ENCODE data around the gene RBMS3. TPM values are rescaled to one million over a fixed set of nuclear protein-coding genes. Genes with fewer than 3 reads are reported as not detected.

The RBMS3 gene
- total and polyA plus RNA-seq, 2 donors (not counting 1 experiment from before 2014, with no cell fraction given), result 26.9 to 68.4 TPM

DNA sequence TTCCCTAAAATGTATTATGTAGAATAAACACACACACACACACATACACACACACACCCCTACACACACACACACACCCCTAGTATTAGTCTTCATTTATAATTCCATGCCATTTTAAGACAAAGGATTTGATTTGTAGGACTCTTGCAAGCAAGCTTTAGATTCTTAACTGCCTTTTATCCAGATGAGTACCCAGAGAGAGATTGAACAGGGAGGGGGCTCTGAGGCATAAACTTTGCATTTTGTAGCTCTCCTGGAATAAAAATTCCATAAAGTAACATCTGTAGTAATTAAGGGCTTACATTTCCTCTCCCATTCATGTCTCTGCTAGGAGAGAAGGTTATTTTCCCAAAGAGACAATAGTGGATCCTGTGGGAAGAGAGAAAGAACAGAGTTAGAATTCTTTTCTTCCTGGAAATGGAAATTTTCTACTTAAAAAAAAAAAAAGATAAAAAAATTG lies 479.4 kb downstream of the RBMS3 start:
- no peak overlapping the region for H3K9ac ChIP-seq (ENCODE audit: insufficient read depth, low read length)
- TF ChIP-seq EZH2 (IDR thresholded peaks at IDR 0.05; ENCODE audit: low read length, missing control alignments), result no peak
- TF ChIP-seq, protein P1, sequence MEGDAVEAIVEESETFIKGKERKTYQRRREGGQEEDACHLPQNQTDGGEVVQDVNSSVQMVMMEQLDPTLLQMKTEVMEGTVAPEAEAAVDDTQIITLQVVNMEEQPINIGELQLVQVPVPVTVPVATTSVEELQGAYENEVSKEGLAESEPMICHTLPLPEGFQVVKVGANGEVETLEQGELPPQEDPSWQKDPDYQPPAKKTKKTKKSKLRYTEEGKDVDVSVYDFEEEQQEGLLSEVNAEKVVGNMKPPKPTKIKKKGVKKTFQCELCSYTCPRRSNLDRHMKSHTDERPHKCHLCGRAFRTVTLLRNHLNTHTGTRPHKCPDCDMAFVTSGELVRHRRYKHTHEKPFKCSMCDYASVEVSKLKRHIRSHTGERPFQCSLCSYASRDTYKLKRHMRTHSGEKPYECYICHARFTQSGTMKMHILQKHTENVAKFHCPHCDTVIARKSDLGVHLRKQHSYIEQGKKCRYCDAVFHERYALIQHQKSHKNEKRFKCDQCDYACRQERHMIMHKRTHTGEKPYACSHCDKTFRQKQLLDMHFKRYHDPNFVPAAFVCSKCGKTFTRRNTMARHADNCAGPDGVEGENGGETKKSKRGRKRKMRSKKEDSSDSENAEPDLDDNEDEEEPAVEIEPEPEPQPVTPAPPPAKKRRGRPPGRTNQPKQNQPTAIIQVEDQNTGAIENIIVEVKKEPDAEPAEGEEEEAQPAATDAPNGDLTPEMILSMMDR (conservative IDR thresholded peaks at IDR 0.05 in 1 of 2, IDR thresholded peaks at IDR 0.05 in 1 of 2; ENCODE audit: low read depth in 1 of 2, low read length in 2 of 2), result no peak
- no peak overlapping the region for H3K4me3 ChIP-seq (replicated peaks in 1 of 4; ENCODE audit: control extremely low read depth in 1 of 4, insufficient read depth in 1 of 4, low read depth in 3 of 4, low read length in 4 of 4)
- DNase-seq (ENCODE audit: low read depth in 2 of 2), result no peak
- no peak overlapping the region for H2AFZ ChIP-seq (ENCODE audit: low read length)
- no peak overlapping the region for H3K4me2 ChIP-seq (ENCODE audit: extremely low read depth, insufficient read depth, low read length)
- peaks cover 24% of the 10 kb centered on the region for H3K4me1 ChIP-seq (ENCODE audit: control insufficient read depth, extremely low read depth, insufficient read depth, low read length)
- no peaks in the 10 kb centered on the region for H3K27me3 ChIP-seq (ENCODE audit: control insufficient read depth, insufficient read depth, low read length)
- no peak overlapping the region for H3K27ac ChIP-seq (ENCODE audit: insufficient read depth, low read length)
- H3K9me3 ChIP-seq (ENCODE audit: control insufficient read depth, insufficient read depth, low read depth, low read length), result no peaks in the 10 kb centered on the region
- no peaks in the 10 kb centered on the region for H4K20me1 ChIP-seq (ENCODE audit: control insufficient read depth, extremely low read depth, insufficient read depth, low read length)
- no peaks in the 10 kb centered on the region for H3K79me2 ChIP-seq (ENCODE audit: control insufficient read depth, insufficient read depth, low read length)
- H3K36me3 ChIP-seq (ENCODE audit: control insufficient read depth, insufficient read depth, low read length), result no peaks in the 10 kb centered on the region

- no peak overlapping the region for H3K4me2 ChIP-seq (ENCODE audit: extremely low read depth, insufficient read depth, low read length)
- H4K20me1 ChIP-seq (ENCODE audit: control insufficient read depth, extremely low read depth, insufficient read depth, low read length), result no peaks in the 10 kb centered on the region
- H3K79me2 ChIP-seq (ENCODE audit: control insufficient read depth, insufficient read depth, low read length), result no peaks in the 10 kb centered on the region
- peaks cover 24% of the 10 kb centered on the region for H3K4me1 ChIP-seq (ENCODE audit: control insufficient read depth, extremely low read depth, insufficient read depth, low read length)
- H3K9me3 ChIP-seq (ENCODE audit: control insufficient read depth, insufficient read depth, low read depth, low read length), result no peaks in the 10 kb centered on the region
- H3K27me3 ChIP-seq (ENCODE audit: control insufficient read depth, insufficient read depth, low read length), result no peaks in the 10 kb centered on the region
- H2AFZ ChIP-seq (ENCODE audit: low read length), result no peak overlapping the region
- no peaks in the 10 kb centered on the region for H3K36me3 ChIP-seq (ENCODE audit: control insufficient read depth, insufficient read depth, low read length)
- no peak overlapping the region for H3K27ac ChIP-seq (ENCODE audit: insufficient read depth, low read length)
- no peak overlapping the region for H3K9ac ChIP-seq (ENCODE audit: insufficient read depth, low read length)
- no peak overlapping the region for H3K4me3 ChIP-seq (replicated peaks in 1 of 4; ENCODE audit: control extremely low read depth in 1 of 4, insufficient read depth in 1 of 4, low read depth in 3 of 4, low read length in 4 of 4)
- TF ChIP-seq, protein P1 (conservative IDR thresholded peaks at IDR 0.05 in 1 of 2, IDR thresholded peaks at IDR 0.05 in 1 of 2; ENCODE audit: low read depth in 1 of 2, low read length in 2 of 2), result no peak
- no peak for TF ChIP-seq EZH2 (IDR thresholded peaks at IDR 0.05; ENCODE audit: low read length, missing control alignments)
- no peak for DNase-seq (ENCODE audit: low read depth in 2 of 2)
These were observed 480.6 kb downstream of the RBMS3 start for GRCh38 chr3:29761517-29761916.

DNA sequence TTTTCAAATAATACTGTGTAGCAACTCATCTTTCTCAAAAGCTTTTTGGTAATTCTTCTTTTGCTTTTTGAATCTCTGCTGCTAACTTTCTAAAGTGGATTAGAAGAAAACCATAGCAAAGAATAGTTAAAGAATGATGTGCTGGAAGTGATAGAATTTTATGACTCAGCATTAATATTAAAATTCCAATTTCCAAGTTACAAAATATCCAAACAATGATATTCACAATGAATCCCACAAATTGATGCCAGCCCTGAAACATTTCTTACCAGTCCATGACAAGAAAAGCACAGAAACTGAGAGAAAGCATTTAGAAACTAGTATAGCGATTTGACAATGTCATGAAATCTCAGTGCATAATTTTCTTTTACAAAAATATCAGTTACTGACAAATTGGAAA lies 482.2 kb downstream of the RBMS3 start:
- Histone ChIP-seq H3K4me1 (ENCODE audit: control insufficient read depth, extremely low read depth, insufficient read depth, low read length) (peaks cover 19% of the 10 kb centered on the region), H3K4me2 (ENCODE audit: extremely low read depth, insufficient read depth, low read length) (no peak overlapping the region), H3K79me2 (ENCODE audit: control insufficient read depth, insufficient read depth, low read length) (no peaks in the 10 kb centered on the region), H2AFZ (ENCODE audit: low read length) (no peak overlapping the region), H4K20me1 (ENCODE audit: control insufficient read depth, extremely low read depth, insufficient read depth, low read length) (no peaks in the 10 kb centered on the region), H3K27me3 (ENCODE audit: control insufficient read depth, insufficient read depth, low read length) (no peaks in the 10 kb centered on the region), H3K9ac (ENCODE audit: insufficient read depth, low read length) (no peak overlapping the region), H3K9me3 (ENCODE audit: control insufficient read depth, insufficient read depth, low read depth, low read length) (no peaks in the 10 kb centered on the region), H3K36me3 (ENCODE audit: control insufficient read depth, insufficient read depth, low read length) (no peaks in the 10 kb centered on the region), H3K4me3 (replicated peaks in 1 of 4; ENCODE audit: control extremely low read depth in 1 of 4, insufficient read depth in 1 of 4, low read depth in 3 of 4, low read length in 4 of 4) (no peak overlapping the region), H3K27ac (ENCODE audit: insufficient read depth, low read length) (no peak overlapping the region)
- no peak for DNase-seq (ENCODE audit: low read depth in 2 of 2)
- no peak for TF ChIP-seq EZH2 (IDR thresholded peaks at IDR 0.05; ENCODE audit: low read length, missing control alignments)
- TF ChIP-seq, protein P1 (conservative IDR thresholded peaks at IDR 0.05 in 1 of 2, IDR thresholded peaks at IDR 0.05 in 1 of 2; ENCODE audit: low read depth in 1 of 2, low read length in 2 of 2), result no peak
